ENCODE measurements around the gene FAM76A.

DNA sequence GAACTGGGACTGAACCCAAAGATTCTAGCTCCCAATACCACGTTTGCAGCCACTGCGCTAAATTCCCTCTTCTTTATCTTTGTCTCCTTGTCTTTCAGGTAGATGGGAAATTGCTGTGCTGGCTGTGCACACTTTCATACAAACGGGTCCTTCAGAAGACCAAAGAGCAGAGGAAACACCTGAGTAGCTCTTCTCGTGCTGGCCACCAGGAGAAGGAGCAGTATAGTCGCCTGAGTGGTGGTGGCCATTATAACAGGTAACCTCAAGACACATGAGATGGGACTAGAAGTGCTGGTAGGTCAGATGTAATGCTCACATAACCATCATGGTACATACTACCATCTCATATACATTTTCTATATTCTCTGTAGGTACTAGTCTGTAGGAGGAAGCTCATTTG, 18.8 kb downstream of the FAM76A start:
- no peak for TF ChIP-seq POLR2A (IDR thresholded peaks at IDR 0.05)
- TF ChIP-seq, protein P1, sequence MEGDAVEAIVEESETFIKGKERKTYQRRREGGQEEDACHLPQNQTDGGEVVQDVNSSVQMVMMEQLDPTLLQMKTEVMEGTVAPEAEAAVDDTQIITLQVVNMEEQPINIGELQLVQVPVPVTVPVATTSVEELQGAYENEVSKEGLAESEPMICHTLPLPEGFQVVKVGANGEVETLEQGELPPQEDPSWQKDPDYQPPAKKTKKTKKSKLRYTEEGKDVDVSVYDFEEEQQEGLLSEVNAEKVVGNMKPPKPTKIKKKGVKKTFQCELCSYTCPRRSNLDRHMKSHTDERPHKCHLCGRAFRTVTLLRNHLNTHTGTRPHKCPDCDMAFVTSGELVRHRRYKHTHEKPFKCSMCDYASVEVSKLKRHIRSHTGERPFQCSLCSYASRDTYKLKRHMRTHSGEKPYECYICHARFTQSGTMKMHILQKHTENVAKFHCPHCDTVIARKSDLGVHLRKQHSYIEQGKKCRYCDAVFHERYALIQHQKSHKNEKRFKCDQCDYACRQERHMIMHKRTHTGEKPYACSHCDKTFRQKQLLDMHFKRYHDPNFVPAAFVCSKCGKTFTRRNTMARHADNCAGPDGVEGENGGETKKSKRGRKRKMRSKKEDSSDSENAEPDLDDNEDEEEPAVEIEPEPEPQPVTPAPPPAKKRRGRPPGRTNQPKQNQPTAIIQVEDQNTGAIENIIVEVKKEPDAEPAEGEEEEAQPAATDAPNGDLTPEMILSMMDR (IDR thresholded peaks at IDR 0.05): no peak

All from transverse colon (tissue), 3 donors.